ENCODE data around the gene MYL12A. TPM values are rescaled to one million over a fixed set of nuclear protein-coding genes. Genes with fewer than 3 reads are reported as not detected.

The MYL12A gene
- total and polyA plus RNA-seq, 2 of the 8 experiments (the other 6 are each of a cell fraction or from before 2014, with no cell fraction given): 188 to 247 TPM

DNA sequence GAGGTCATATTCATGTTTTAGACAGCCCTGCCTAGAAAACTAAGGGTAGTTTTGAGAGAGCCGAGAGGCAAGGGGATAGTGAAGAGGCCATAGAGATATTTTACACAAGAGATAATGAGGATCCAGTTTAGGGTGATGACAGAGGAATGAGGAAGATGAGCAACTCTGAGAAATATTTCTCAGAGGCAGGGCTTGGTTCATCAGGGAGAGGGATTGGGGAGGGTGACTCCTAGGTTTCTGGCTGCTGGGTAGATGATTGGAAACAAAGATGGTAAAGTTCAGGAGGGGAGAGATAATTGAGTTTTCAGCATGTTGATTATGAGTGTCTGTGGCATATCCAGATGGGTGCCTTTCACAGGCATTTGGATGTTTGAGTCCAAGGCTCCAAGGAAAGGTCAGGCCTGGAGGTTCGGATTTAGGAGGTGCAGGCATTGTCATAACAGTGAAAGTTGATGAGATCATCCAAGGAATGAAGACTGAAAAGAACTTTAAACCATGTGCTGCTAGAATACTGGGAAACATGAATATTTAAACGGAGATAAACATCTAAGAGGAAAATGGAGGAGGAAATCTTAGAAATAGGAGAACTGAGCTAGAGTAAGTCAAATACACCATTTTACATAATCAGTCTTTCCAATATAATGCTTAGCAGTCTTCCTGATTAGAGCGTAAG lies 21.8 kb downstream of the MYL12A start:
- Histone ChIP-seq H4K8ac (ENCODE audit: extremely low read depth, insufficient read depth, low read length) (no peak overlapping the region), H3K23me2 (ENCODE audit: low read depth, low read length) (no peaks in the 10 kb centered on the region), H3K9ac (replicated peaks in 1 of 4; ENCODE audit: extremely low read depth in 1 of 4, low read depth in 3 of 4, low read length in 3 of 4) (no peak overlapping the region), H2BK20ac (ENCODE audit: low read length) (no peak overlapping the region), H4K91ac (replicated peaks; ENCODE audit: insufficient read length, low read length) (no peak overlapping the region), H2AK5ac (ENCODE audit: low read depth, low read length) (no peak overlapping the region), H3K18ac (ENCODE audit: extremely low read depth, low read length) (no peak overlapping the region), H3K4ac (replicated peaks; ENCODE audit: insufficient read length, low read depth, low read length) (no peak overlapping the region), H3K4me3 (ENCODE audit: extremely low read depth in 1 of 4, insufficient read depth in 2 of 4, low read depth in 3 of 4, low read length in 4 of 4) (no peak overlapping the region), H3K56ac (replicated peaks; ENCODE audit: insufficient read length, low read depth, low read length) (no peak overlapping the region), H3K4me2 (ENCODE audit: insufficient read depth in 1 of 2, low read depth in 2 of 2, low read length in 2 of 2) (no peak overlapping the region), H2BK12ac (ENCODE audit: low read depth, low read length) (no peak overlapping the region), H2BK15ac (ENCODE audit: low read length) (no peak overlapping the region), H2BK5ac (ENCODE audit: low read depth, low read length) (no peak overlapping the region), H3K36me3 (ENCODE audit: control insufficient read depth in 2 of 4, insufficient read depth in 4 of 4, low read length in 3 of 4) (peaks cover 0 to 16% (median 3%) of the 10 kb centered on the region in 4 experiments; a peak in 3 of 8 replicates), H3K9me3 (ENCODE audit: insufficient read depth in 2 of 2, low read depth in 1 of 2, low read length in 1 of 2) (no peaks in the 10 kb centered on the region), H3K79me1 (ENCODE audit: low read depth, low read length) (peaks cover 7% of the 10 kb centered on the region), H3K4me1 (replicated peaks in 1 of 4; ENCODE audit: control insufficient read depth in 3 of 4, insufficient read depth in 4 of 4, low read length in 3 of 4) (peaks cover 0 to 1% (median 0%) of the 10 kb centered on the region in 4 experiments; a peak in 2 of 7 replicates), H2AFZ (ENCODE audit: low read length) (no peak overlapping the region), H2BK120ac (replicated peaks; ENCODE audit: low read depth, low read length) (no peak overlapping the region), H3K23ac (ENCODE audit: insufficient read length) (no peak overlapping the region), H3K27ac (ENCODE audit: low read depth, low read length) (no peak overlapping the region), H4K20me1 (replicated peaks in 1 of 2; ENCODE audit: control insufficient read depth in 1 of 2, insufficient read depth in 2 of 2, low read length in 2 of 2) (peaks cover 0 to 17% of the 10 kb centered on the region in 2 experiments), H3K79me2 (ENCODE audit: control insufficient read depth in 1 of 2, insufficient read depth in 2 of 2, low read length in 2 of 2) (peaks cover 36 to 82% of the 10 kb centered on the region in 2 experiments), H3K14ac (ENCODE audit: insufficient read length) (no peak overlapping the region), H3K27me3 (replicated peaks in 1 of 4; ENCODE audit: control insufficient read depth in 3 of 4, extremely low read depth in 1 of 4, insufficient read depth in 3 of 4, low read length in 3 of 4) (no peaks in the 10 kb centered on the region), H4K5ac (ENCODE audit: insufficient read length, low read depth, low read length) (no peak overlapping the region)
- CTCF ChIA-PET (ENCODE audit: partially characterized antibody): no interaction called here
- POLR2A ChIA-PET (ENCODE audit: partially characterized antibody): no interaction called here
- 87% methylated on average over 4 of the region's 4 CpGs; no CpG with 5 or more reads in 1 of the 2 experiments for WGBS, 2 experiments (ENCODE audit: extremely low coverage in 1 of 2, insufficient coverage in 1 of 2, insufficient read length in 1 of 2, insufficient replicate concordance in 2 of 2, low coverage in 1 of 2, low lambda C conversion rate in 2 of 2, missing lambda C conversion rate in 1 of 2)
- no peak for DNase-seq (ENCODE audit: low read depth in 1 of 2, low spot score in 2 of 2)
- no peak for FAIRE-seq
- TF ChIP-seq CEBPB (IDR thresholded peaks at IDR 0.05; ENCODE audit: low read depth, low read length) (no peak), SIX5 (IDR thresholded peaks at IDR 0.05; ENCODE audit: low read depth, low read length) (no peak), KDM1A (IDR thresholded peaks at IDR 0.05; ENCODE audit: borderline replicate concordance, low read length) (no peak), POLR2AphosphoS5 (IDR thresholded peaks at IDR 0.05; ENCODE audit: low read depth, low read length) (no peak), TBP (IDR thresholded peaks at IDR 0.05; ENCODE audit: low read depth, low read length) (no peak), RFX5 (IDR thresholded peaks at IDR 0.05; ENCODE audit: borderline replicate concordance, low read depth, low read length) (no peak), BRCA1 (IDR thresholded peaks at IDR 0.05; ENCODE audit: low read depth, low read length) (no peak), SRF (IDR thresholded peaks at IDR 0.05; ENCODE audit: low read depth, low read length) (no peak), RNF2 (IDR thresholded peaks at IDR 0.05; ENCODE audit: borderline replicate concordance, low read depth, low read length, missing control alignments, poor library complexity, severe bottlenecking) (no peak), ZNF274 (IDR thresholded peaks at IDR 0.05; ENCODE audit: borderline replicate concordance, extremely low read depth, low read length) (no peak), POU5F1 (IDR thresholded peaks at IDR 0.05; ENCODE audit: low read depth, low read length) (no peak), FOSL1 (IDR thresholded peaks at IDR 0.05; ENCODE audit: insufficient read depth, low read depth, low read length) (no peak)
- TF ChIP-seq, protein P1, sequence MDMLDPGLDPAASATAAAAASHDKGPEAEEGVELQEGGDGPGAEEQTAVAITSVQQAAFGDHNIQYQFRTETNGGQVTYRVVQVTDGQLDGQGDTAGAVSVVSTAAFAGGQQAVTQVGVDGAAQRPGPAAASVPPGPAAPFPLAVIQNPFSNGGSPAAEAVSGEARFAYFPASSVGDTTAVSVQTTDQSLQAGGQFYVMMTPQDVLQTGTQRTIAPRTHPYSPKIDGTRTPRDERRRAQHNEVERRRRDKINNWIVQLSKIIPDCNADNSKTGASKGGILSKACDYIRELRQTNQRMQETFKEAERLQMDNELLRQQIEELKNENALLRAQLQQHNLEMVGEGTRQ (IDR thresholded peaks at IDR 0.05; ENCODE audit: low read length): no peak
